ENCODE measurements around the gene SETBP1. TPM values are rescaled to one million over a fixed set of nuclear protein-coding genes. Genes with fewer than 3 reads are reported as not detected.

Gene SETBP1
- total and polyA plus RNA-seq, 2 donors from 2014 or later, result 2.7 to 71.7 TPM

GRCh38 chr18:44924785-44925499 lies 244.3 kb downstream of the SETBP1 start:
- DNase-seq, result no peak
- H3K9me3 ChIP-seq (ENCODE audit: control insufficient read depth in 2 of 3, insufficient read depth in 1 of 3, low read length in 3 of 3), result no peaks in the 10 kb centered on the region
- no peak for TF ChIP-seq CTCF (IDR thresholded peaks at IDR 0.05; ENCODE audit: borderline replicate concordance, extremely low read depth, insufficient read depth)
- H3K27ac ChIP-seq (ENCODE audit: low read depth in 2 of 2, low read length in 2 of 2), result no peak overlapping the region
- no peak for FAIRE-seq
- intact Hi-C loops (cut with DNase I), result no loop called here
- H3K27me3 ChIP-seq (ENCODE audit: control insufficient read depth, insufficient read depth, low read length), result no peaks in the 10 kb centered on the region
- peaks cover 0 to 12% (median 11%) of the 10 kb centered on the region in 3 donors for H3K4me1 ChIP-seq (ENCODE audit: control insufficient read depth in 2 of 3, insufficient read depth in 2 of 3, low read depth in 1 of 3, low read length in 3 of 3)
- no peaks in the 10 kb centered on the region for H3K36me3 ChIP-seq (ENCODE audit: control insufficient read depth in 2 of 3, insufficient read depth in 3 of 3, low read length in 3 of 3)
- no peak overlapping the region for H3K4me3 ChIP-seq (ENCODE audit: low read length in 3 of 3)
- H3K9ac ChIP-seq (ENCODE audit: low read length in 3 of 3), result no peak overlapping the region

- DNase-seq, result no peak
- H3K27me3 ChIP-seq (ENCODE audit: control insufficient read depth, insufficient read depth, low read length), result no peaks in the 10 kb centered on the region
- no peak overlapping the region for H3K9ac ChIP-seq (ENCODE audit: low read length in 3 of 3)
- H3K9me3 ChIP-seq (ENCODE audit: control insufficient read depth in 2 of 3, insufficient read depth in 1 of 3, low read length in 3 of 3), result no peaks in the 10 kb centered on the region
- no peak for FAIRE-seq
- peaks cover 0 to 12% (median 11%) of the 10 kb centered on the region in 3 donors for H3K4me1 ChIP-seq (ENCODE audit: control insufficient read depth in 2 of 3, insufficient read depth in 2 of 3, low read depth in 1 of 3, low read length in 3 of 3)
- H3K36me3 ChIP-seq (ENCODE audit: control insufficient read depth in 2 of 3, insufficient read depth in 3 of 3, low read length in 3 of 3), result no peaks in the 10 kb centered on the region
- intact Hi-C loops (cut with DNase I), result no loop called here
- TF ChIP-seq CTCF (IDR thresholded peaks at IDR 0.05; ENCODE audit: borderline replicate concordance, extremely low read depth, insufficient read depth), result no peak
- H3K27ac ChIP-seq (ENCODE audit: low read depth in 2 of 2, low read length in 2 of 2), result no peak overlapping the region
- H3K4me3 ChIP-seq (ENCODE audit: low read length in 3 of 3), result no peak overlapping the region
These were observed 246.6 kb downstream of the SETBP1 start for GRCh38 chr18:44927127-44927849.

GRCh38 chr18:44934901-44935300 lies 254.2 kb downstream of the SETBP1 start:
- TF ChIP-seq CTCF (IDR thresholded peaks at IDR 0.05; ENCODE audit: borderline replicate concordance, extremely low read depth, insufficient read depth), result no peak
- Histone ChIP-seq H3K4me1 (ENCODE audit: control insufficient read depth in 2 of 3, insufficient read depth in 2 of 3, low read depth in 1 of 3, low read length in 3 of 3) (peaks cover 3 to 10% (median 9%) of the 10 kb centered on the region in 3 donors), H3K27me3 (ENCODE audit: control insufficient read depth, insufficient read depth, low read length) (no peaks in the 10 kb centered on the region), H3K9ac (ENCODE audit: low read length in 3 of 3) (no peak overlapping the region), H3K9me3 (ENCODE audit: control insufficient read depth in 2 of 3, insufficient read depth in 1 of 3, low read length in 3 of 3) (no peaks in the 10 kb centered on the region), H3K27ac (ENCODE audit: low read depth in 2 of 2, low read length in 2 of 2) (no peak overlapping the region), H3K36me3 (ENCODE audit: control insufficient read depth in 2 of 3, insufficient read depth in 3 of 3, low read length in 3 of 3) (no peaks in the 10 kb centered on the region), H3K4me3 (ENCODE audit: low read length in 3 of 3) (no peak overlapping the region)
- FAIRE-seq (no peak), DNase-seq (no peak)
- intact Hi-C loops (cut with DNase I), result no loop called here

Measured in kidney (tissue), 14 donors.